ENCODE data around the gene NAP1L2.
"Not testable (repeated sequence)": the region's sequence is repeated elsewhere in the genome, so short reads cannot be mapped to it uniquely, and the experiment has no call there.

NAP1L2 gene

GRCh38 chrX:73214426-73215094, at the start of gene NAP1L2:
Gene NAP1L2 (minus strand): TSS chrX:73214851. CDS start chrX:73214492, 359 bp downstream.
- peak; percentile 76 for DNase-seq

- peak; percentile 13 for DNase-seq
Measured at GRCh38 chrX:73262991-73263390, 48.3 kb upstream of the NAP1L2 start.

GRCh38 chrX:73239242-73239641, 24.6 kb upstream of the NAP1L2 start:
- no peak for DNase-seq

DNA sequence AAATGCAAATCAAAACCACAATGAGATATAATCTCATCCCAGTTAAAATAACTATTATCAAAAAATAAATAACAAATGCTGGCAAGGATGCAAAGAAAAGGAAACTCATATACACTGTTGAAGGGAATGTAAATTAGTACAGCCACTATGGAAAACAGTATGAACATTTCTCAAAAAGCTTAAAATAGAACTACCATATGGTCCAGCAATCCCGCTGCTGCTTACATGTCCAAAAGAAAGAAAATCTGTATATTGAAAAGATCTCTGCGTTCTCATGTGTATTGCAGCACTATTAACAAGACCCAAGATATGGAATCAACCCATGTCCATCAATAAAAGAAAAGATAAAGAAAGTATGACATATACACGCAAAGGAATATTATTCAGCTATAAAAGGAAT, 3.0 kb upstream of the NAP1L2 start:
- no peak for DNase-seq

DNA sequence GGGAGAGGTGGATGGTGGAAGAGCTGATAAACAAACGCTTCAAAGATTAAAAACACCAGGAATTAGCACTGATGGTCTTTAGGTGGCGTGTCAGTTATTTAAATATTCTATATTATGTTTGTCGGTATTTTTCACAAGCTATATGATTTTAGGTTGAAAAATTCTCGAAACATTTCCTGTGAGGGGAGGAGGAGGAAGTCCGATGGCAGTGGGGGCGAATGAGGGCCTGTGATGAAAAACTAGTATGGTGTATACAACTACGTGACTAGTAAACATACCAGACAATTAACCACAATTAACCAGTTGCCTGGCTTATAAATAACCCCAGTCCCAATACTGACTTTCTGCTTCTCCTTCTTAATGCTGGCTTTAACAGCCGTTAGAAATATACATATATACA, 595 bp upstream of the NAP1L2 start:
- DNase-seq = peak; percentile 43

DNA sequence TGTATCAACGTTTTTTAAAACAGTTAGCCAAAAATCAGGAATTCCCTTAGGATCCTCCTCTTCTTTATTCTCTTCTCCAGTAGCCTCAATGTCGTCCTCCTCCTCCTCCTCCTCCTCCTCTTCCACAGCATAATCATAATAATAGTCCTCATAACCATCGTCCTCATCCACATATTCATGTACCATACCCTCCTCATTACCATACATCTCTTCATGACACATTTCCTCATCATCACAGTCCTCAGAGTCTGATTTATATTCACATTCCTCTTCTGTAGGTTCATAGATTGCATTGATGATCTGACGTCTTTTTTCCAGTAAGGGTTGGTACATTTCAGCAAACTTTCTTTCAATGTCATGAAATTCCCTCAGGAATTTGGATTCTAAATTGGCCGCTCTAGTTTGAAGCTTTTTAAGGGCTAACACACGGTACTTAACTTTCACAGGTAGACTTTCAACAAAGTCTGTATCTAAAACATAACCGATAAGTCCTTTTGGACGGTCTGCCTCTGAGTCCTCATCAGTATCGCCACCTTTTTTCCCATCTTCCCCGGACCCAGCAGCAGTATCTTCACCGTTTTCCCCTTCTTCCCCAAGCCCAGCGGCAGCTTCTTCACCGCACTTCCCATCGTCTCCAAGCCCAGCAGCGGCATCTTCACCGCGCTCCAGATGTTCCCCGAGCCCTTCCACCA, 771 bp downstream of the NAP1L2 start:
- no peak for DNase-seq

DNA sequence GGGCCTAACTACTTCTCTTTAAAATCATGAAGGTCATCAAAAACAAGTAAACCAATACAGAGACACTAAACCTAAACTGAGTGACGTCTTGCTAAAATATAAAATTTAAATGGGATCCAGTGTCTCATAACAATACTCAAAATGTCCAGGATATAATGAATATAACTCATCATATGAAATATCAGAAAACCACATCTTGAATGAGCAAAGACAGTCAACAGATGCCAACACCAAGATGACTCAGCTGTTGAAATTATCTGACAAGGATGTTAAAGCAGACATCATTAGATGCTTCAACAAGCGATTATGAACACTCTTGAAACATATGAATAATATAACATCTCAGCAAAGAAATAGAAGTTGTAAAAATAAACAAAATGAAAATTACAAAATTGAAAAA, 8.3 kb downstream of the NAP1L2 start:
- DNase-seq = no peak

GRCh38 chrX:73182502-73183114, 32.0 kb downstream of the NAP1L2 start:
- DNase-seq = no peak

DNA sequence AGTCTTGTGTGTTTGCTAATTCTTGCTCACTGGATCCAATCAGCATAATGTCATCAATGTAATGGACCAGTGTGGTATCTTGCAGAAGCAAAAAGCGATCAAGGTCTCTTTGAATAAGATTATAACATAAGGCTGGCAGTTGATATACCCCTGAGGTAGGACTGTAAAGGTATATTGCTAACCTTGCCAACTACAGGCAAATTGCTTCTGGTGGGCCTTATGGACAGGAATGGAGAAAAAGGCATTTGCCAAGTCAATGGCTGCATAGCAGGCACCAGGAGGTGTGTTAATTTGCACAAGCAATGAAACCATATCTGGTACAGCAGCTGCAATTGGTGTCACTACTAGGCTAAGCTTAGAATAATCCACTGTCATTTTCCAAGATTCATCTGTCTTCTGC, 45.7 kb downstream of the NAP1L2 start:
- DNase-seq = not testable (repeated sequence)
